SH-SY5Y (cell line): Measurements from ENCODE around the gene AREL1.

Experiments
- GATA2 ChIP-seq: IDR thresholded peaks from 2 replicates; pipeline ENCODE4 v1.6.1; 2011; ENCODE audit warnings: mild to moderate bottlenecking, low read depth, low read length
- GATA3 ChIP-seq: IDR thresholded peaks from 2 replicates; pipeline ENCODE4 v1.6.1; 2011; ENCODE audit warnings: low read depth, mild to moderate bottlenecking, low read length, moderate library complexity

- TF ChIP-seq GATA2 (no peak), GATA3 (no peak)
These were observed 92.0 kb downstream of the AREL1 start for GRCh38 chr14:74620923-74621322.
